Cardiac fibroblast (primary cell): ENCODE measurements around the gene TUNAR.
A peak's percentile ranks its signal among the peaks of the same experiment; 100 is the strongest.

Experiments used
- DNase-seq, 2 donors: peaks; one replicate each; pipeline versions ENCODE4 v3.0.0 to v3.0.0-alpha.2; 2010; ENCODE audit warnings: low read depth in 2 of 2
- H3K4me3 ChIP-seq, 2 donors: replicated peaks in 1 of 2; 1 replicate in 1 of 2; 2 replicates in 1 of 2; pipeline ENCODE4 v1.5.1; 2011; ENCODE audit warnings: low read depth in 2 of 2, low read length in 2 of 2, mild to moderate bottlenecking in 2 of 2, moderate library complexity in 1 of 2
- CTCF ChIP-seq: IDR thresholded peaks from one replicate; pipeline ENCODE4 v1.5.1; 2011; ENCODE audit warnings: low read depth, mild to moderate bottlenecking, low read length, inconsistent platforms

The TUNAR gene

DNA sequence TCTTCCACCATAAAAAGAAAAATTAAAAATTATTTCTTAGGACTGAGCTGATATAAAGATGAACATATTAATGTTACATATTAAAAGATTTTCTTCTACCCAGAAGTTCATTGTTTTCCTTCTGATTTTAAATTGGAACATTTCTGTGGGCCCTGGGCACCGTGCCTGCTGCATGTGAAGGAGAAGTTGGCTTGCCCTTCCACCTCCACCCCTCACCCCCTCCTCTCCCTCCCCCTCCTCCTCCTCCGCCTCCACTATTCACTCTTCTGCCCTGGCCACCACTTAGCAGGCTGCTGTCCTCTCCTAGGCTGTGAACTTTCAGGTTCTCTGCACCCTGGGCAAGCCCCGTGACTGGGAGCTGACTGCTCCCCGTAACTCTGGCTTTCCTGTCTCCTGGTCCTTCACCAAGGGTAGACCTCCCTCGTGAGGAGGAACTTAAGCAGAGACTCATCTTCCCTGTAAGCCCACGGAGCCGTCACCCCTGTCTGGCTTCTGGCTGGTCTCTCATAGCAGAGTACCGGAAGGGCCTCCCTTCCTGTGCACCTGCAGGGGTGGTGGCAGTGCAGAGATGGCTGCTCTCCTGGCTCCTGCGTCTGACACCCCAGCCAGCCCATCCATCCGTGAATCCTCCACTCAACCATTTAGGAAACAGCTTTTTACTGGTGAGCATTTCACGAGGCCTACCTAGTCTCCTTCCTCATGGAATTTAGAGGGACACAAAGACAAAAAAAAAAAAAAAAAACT lies 12.8 kb downstream of the TUNAR start:
- DNase-seq: no peak
- no peak overlapping the region for H3K4me3 ChIP-seq
- TF ChIP-seq CTCF: no peak

GRCh38 chr14:95891742-95892141 lies 15.1 kb downstream of the TUNAR start:
- no peak for TF ChIP-seq CTCF
- peak; percentile 1 to 39 for DNase-seq
- H3K4me3 ChIP-seq: no peak overlapping the region

GRCh38 chr14:95892142-95892541 lies 15.5 kb downstream of the TUNAR start:
- no peak for DNase-seq
- no peak for TF ChIP-seq CTCF
- H3K4me3 ChIP-seq: no peak overlapping the region

DNA sequence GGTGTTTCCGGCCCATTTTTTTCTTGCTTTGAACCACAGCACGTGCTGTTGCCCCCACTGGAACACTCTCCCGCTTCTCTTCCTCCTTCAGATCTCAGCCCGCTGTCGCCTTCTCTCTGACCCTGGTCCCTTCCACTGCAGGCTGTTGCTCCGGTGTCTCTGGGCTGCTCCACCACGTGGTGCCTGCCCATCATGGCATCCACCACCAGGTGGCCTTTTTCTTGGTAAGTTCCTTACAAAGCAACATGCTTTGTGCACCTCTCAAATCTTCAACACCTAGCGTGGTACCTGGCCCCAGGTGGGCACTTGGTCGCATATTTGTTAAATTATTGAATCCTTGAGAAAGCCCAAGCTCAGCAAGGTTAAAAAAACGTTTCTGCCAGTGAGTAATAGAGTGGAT lies 19.1 kb downstream of the TUNAR start:
- DNase-seq: no peak
- H3K4me3 ChIP-seq: no peak overlapping the region
- no peak for TF ChIP-seq CTCF

DNA sequence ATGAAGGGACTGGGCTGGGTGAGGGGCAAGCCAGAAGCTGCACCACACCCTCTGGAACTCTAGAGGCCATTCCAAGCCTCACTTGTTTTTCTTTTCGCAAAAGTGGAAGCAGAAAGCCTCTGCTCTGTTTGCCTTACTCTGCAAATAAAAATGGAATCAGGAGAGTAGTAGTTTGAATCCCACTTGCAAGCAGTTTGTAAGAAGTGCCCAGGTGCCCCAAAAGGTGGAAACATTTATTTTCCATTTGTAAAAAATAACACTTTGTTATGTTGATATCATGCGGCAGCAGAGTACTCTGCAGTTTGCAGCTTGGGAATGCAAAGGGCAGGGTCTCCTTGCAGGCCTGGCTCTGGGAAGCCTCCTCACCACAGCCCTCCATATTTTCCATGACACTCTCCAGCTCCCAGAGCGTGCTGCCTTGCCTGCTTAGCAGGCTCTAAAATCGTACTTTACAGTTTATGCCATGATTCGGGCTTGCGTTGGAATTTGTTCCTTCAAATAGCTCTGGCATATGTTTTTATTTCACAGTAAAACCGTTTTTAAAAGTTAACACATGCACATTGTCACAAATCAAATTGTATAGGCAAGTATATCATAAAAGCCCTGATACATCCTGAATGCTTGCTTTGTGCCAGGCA lies 20.0 kb downstream of the TUNAR start:
- DNase-seq: no peak
- no peak for TF ChIP-seq CTCF
- no peak overlapping the region for H3K4me3 ChIP-seq

DNA sequence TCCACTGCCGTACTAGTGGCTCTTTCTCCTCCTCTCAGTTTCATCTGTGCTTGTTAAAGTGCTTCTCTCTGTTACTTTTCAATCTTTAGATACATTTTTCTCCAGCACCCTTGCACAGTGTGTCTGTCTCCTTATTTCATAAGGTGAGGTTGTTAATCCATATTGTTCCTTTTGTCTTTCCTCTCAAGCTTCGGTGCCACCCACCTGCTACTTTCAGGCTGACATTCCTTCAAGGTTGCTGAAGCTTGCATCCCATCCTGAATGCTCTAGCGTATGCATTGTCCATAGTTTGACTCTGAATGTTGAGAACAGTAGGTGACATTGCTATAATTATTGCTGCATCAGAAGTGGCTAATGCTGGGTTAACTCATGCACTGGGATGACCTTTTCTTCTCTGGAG lies 20.6 kb downstream of the TUNAR start:
- H3K4me3 ChIP-seq: no peak overlapping the region
- no peak for TF ChIP-seq CTCF
- DNase-seq: no peak

GRCh38 chr14:95901054-95901453 lies 24.4 kb downstream of the TUNAR start:
- DNase-seq: no peak
- H3K4me3 ChIP-seq: no peak overlapping the region
- TF ChIP-seq CTCF: no peak
